HepG2 (cell line): ENCODE results near the gene GSTM4. TPM values are rescaled to one million over a fixed set of nuclear protein-coding genes. Genes with fewer than 3 reads are reported as not detected.

Experiments
- ATAC-seq: fragments of 200-7000 bp; cut with Tn5 transposase; 3 replicates; pipeline ENCODE4 v1.9.1; 2020; ENCODE audit warnings: mild to moderate bottlenecking, moderate library complexity
- BruUV-seq: library from RNA; stranded (reverse); fragments of 400-500 nt; replicated peaks from 2 replicates; lab custom pipeline; 2021; lab: Mats Ljungman, UMichigan
- CTCF ChIA-PET: fragments of 300-600 bp; formaldehyde crosslinking; extraction: SDS; loops from one replicate; lab custom pipeline; 2021; ENCODE audit warnings: low total read pairs, inconsistent platforms, low intra/inter-chr PET ratio; lab: Yijun Ruan, JAX
- POLR2A ChIA-PET: fragments of 350-600 bp; sonication (Branson Sonifier 250); formaldehyde crosslinking; loops from one replicate; lab custom pipeline; 2020; ENCODE audit warnings: antibody characterized with exemption, inconsistent platforms; lab: Yijun Ruan, JAX
- DNase-seq: peaks from one replicate; pipeline ENCODE4 v3.0.0-alpha.2; 2015; ENCODE audit warnings: low spot score
- FAIRE-seq: peaks from 3 replicates; lab custom pipeline; 2011; peaks lifted over from hg19 to GRCh38; lab: Jason Lieb, UNC
- H2AFZ ChIP-seq: one replicate; pipeline ENCODE4 v1.6.1; 2011; ENCODE audit warnings: low read length, inconsistent platforms
- H3K27ac ChIP-seq: fragments of 300-600 bp; 3 replicates; pipeline ENCODE4 v1.8.0; 2011; ENCODE audit warnings: mixed run types, mild to moderate bottlenecking, mixed read lengths, low read length, inconsistent platforms; ENCODE audit not compliant: insufficient read depth; ENCODE audit errors: extremely low read length
- H3K27me3 ChIP-seq, 2 experiments: fragments of 200-600 bp in 1 of 2; 2 replicates in 1 of 2; 3 replicates in 1 of 2; pipeline versions ENCODE4 v1.6.0 to v1.8.0; 2011; ENCODE audit warnings: low read length in 2 of 2, mild to moderate bottlenecking in 2 of 2, moderate library complexity in 2 of 2, inconsistent platforms in 1 of 2; ENCODE audit not compliant: insufficient read depth in 2 of 2, control insufficient read depth in 1 of 2
- H3K36me3 ChIP-seq, 2 experiments: fragments of 200-600 bp in 1 of 2; replicated peaks in 1 of 2; 2 replicates in 1 of 2; 3 replicates in 1 of 2; pipeline versions ENCODE4 v1.5.1 to v1.8.0; 2011; ENCODE audit warnings: low read length in 2 of 2, inconsistent platforms in 1 of 2; ENCODE audit not compliant: insufficient read depth in 2 of 2, control insufficient read depth in 1 of 2
- H3K4me1 ChIP-seq: 2 replicates; pipeline ENCODE4 v1.5.1; 2012; ENCODE audit warnings: low read length, inconsistent platforms; ENCODE audit not compliant: insufficient read depth
- H3K4me2 ChIP-seq: 2 replicates; pipeline ENCODE4 v1.6.0; 2011; ENCODE audit warnings: low read depth, low read length, inconsistent platforms
- H3K4me3 ChIP-seq, 3 experiments: fragments of 200-600 bp in 1 of 3; sonication (generic), shearing (Covaris generic) in 1 of 3; replicated peaks in 1 of 3; 2 replicates each; pipeline ENCODE4 v1.5.1; 2011 to 2016; ENCODE audit warnings: low read length in 3 of 3, inconsistent platforms in 2 of 3, low read depth in 2 of 3, mild to moderate bottlenecking in 2 of 3, control low read depth in 1 of 3, mixed read lengths in 1 of 3; ENCODE audit not compliant: insufficient read depth in 1 of 3
- H3K79me2 ChIP-seq: one replicate; pipeline ENCODE4 v1.6.1; 2011; ENCODE audit warnings: low read length, inconsistent platforms; ENCODE audit not compliant: insufficient read depth
- H3K9ac ChIP-seq: 2 replicates; pipeline ENCODE4 v1.6.0; 2011; ENCODE audit warnings: mild to moderate bottlenecking, low read depth, low read length, inconsistent platforms; ENCODE audit not compliant: insufficient read depth
- H3K9me3 ChIP-seq: 2 replicates; pipeline ENCODE4 v1.5.1; 2012; ENCODE audit warnings: mild to moderate bottlenecking, low read length
- H4K20me1 ChIP-seq: 2 replicates; pipeline ENCODE4 v1.6.0; 2011; ENCODE audit warnings: inconsistent platforms, mild to moderate bottlenecking, low read length, moderate library complexity; ENCODE audit not compliant: insufficient read depth
- HIVEP1 ChIP-seq: sonication (generic); formaldehyde crosslinking; IDR thresholded peaks from 2 replicates; pipeline ENCODE4 v1.4.0; 2020; ENCODE audit warnings: mild to moderate bottlenecking, missing genetic modification reagents
- HNF1A ChIP-seq, 2 experiments: sonication (generic) in 1 of 2; formaldehyde crosslinking in 1 of 2; IDR thresholded peaks; 2 replicates each; pipeline versions ENCODE4 v1.4.0 to v1.6.1; 2016 to 2020; ENCODE audit warnings: borderline replicate concordance in 1 of 2, low read depth in 1 of 2, mild to moderate bottlenecking in 1 of 2, missing genetic modification reagents in 1 of 2
- KAT7 ChIP-seq: IDR thresholded peaks from 2 replicates; pipeline ENCODE4 v1.6.1; 2018; ENCODE audit warnings: borderline replicate concordance, missing compliant biosample characterization
- PRMT3 ChIP-seq: sonication (generic); formaldehyde crosslinking; IDR thresholded peaks from 2 replicates; pipeline ENCODE4 v1.8.1; 2022; ENCODE audit warnings: low read depth, mild to moderate bottlenecking, moderate library complexity, missing genetic modification reagents, borderline replicate concordance
- RFXAP ChIP-seq: sonication (generic); formaldehyde crosslinking; IDR thresholded peaks from 2 replicates; pipeline ENCODE4 v1.4.0; 2020; ENCODE audit warnings: missing genetic modification reagents, borderline replicate concordance
- SNAPC5 ChIP-seq: sonication (generic); formaldehyde crosslinking; IDR thresholded peaks from 2 replicates; pipeline ENCODE4 v1.8.1; 2023; ENCODE audit warnings: mild to moderate bottlenecking, missing genetic modification reagents, borderline replicate concordance
- SRF ChIP-seq: IDR thresholded peaks from 2 replicates; pipeline ENCODE4 v1.6.1; 2011; ENCODE audit warnings: mild to moderate bottlenecking, low read depth, low read length, moderate library complexity
- TRIM22 ChIP-seq: fragments of 450-650 bp; IDR thresholded peaks from 2 replicates; pipeline ENCODE4 v1.6.1; 2017
- ZBTB44 ChIP-seq: sonication (generic); formaldehyde crosslinking; IDR thresholded peaks from 2 replicates; pipeline ENCODE4 v1.4.0; 2020; ENCODE audit warnings: missing genetic modification reagents
- ZEB1 ChIP-seq: IDR thresholded peaks from 2 replicates; pipeline ENCODE4 v1.6.1; 2012; ENCODE audit warnings: mild to moderate bottlenecking, low read depth, inconsistent platforms; ENCODE audit not compliant: insufficient replicate concordance
- ZFAT ChIP-seq: sonication (generic); formaldehyde crosslinking; conservative IDR thresholded peaks from 2 replicates; pipeline ENCODE4 v1.8.1; 2023; ENCODE audit warnings: missing genetic modification reagents, inconsistent platforms
- ZNF362 ChIP-seq: sonication (generic); formaldehyde crosslinking; IDR thresholded peaks from 2 replicates; pipeline ENCODE4 v1.4.0; 2020; ENCODE audit warnings: missing genetic modification reagents, mild to moderate bottlenecking, borderline replicate concordance
- ZNF614 ChIP-seq: IDR thresholded peaks from 2 replicates; pipeline ENCODE4 v1.6.1; 2018; ENCODE audit warnings: missing biosample characterization, missing genetic modification reagents, inconsistent platforms, borderline replicate concordance
- ZNF782 ChIP-seq: sonication (generic); formaldehyde crosslinking; IDR thresholded peaks from 2 replicates; pipeline ENCODE4 v1.4.0; 2020; ENCODE audit warnings: missing genetic modification reagents, mild to moderate bottlenecking, borderline replicate concordance
- WGBS: methylation state at CpG from one replicate; pipeline ENCODE4 v1.1.6; 2017; ENCODE audit warnings: low lambda C conversion rate; 5-methylcytosine and 5-hydroxymethylcytosine counted together
- in situ Hi-C: cut with HindIII; loops from 2 replicates; pipeline ENCODE4 v1.10.0; 2017; ENCODE audit warnings: low pct_unique_long_range_greater_than_20kb; ENCODE audit not compliant: extremely low pct_ligation_motif_present
- intact Hi-C: fragments of 100-400 bp; cut with micrococcal nuclease; formaldehyde crosslinking; loops from one replicate; pipeline ENCODE4 v1.10.0; 2022; ENCODE audit not compliant: unreplicated experiment
- polyA plus RNA-seq, 8 experiments: library from polyadenylated mRNA; depleted of rRNA in 3 of 8; stranded (reverse) in 7 of 8; unstranded in 1 of 8; fragments of >200 nt; fragmentation: Illumina TruSeq in 4 of 8; extraction: Trizol in 4 of 8; gene quantifications; 2 replicates each; pipeline versions ENCODE4 v1.2.1 to v1.2.3, GENCODE V29; 2011 to 2016; ENCODE audit warnings: low read depth in 4 of 8, missing spikeins in 1 of 8, mixed read lengths in 1 of 8; ENCODE audit not compliant: insufficient read depth in 1 of 8
- total RNA-seq, 5 experiments: library from RNA; depleted of rRNA; stranded (reverse); fragments of >200 nt; fragmentation: Illumina TruSeq; extraction: Trizol; gene quantifications; 2 replicates each; pipeline ENCODE4 v1.2.3, GENCODE V29; 2016; ENCODE audit warnings: low read depth in 1 of 5

GSTM4 gene
- total and polyA plus RNA-seq, 2 of the 13 experiments (the other 11 are each of a cell fraction or from before 2014, with no cell fraction given) = 25.3 to 40.8 TPM

GRCh38 chr1:109658533-109659042 is 2.7 kb downstream of the GSTM4 start (continued):
- no peak for TF ChIP-seq HNF1A (IDR thresholded peaks at IDR 0.05; ENCODE audit: low read depth)
- no peak for TF ChIP-seq HNF1A (CRISPR knock-in tag; IDR thresholded peaks at IDR 0.05; ENCODE audit: borderline replicate concordance)
- TF ChIP-seq ZFAT (CRISPR knock-in tag) = no peak
- TF ChIP-seq ZNF782 (CRISPR knock-in tag) = no peak
- no peak for TF ChIP-seq HIVEP1 (CRISPR knock-in tag)
- TF ChIP-seq ZBTB44 (CRISPR knock-in tag) = no peak

- no peak overlapping the region for H3K9ac ChIP-seq
- H3K79me2 ChIP-seq = no peaks in the 10 kb centered on the region
- no peaks in the 10 kb centered on the region; a peak in 2 of 5 replicates for H3K36me3 ChIP-seq
- 93% methylated on average over 2 of the region's 2 CpGs for WGBS
- no peak overlapping the region for H3K4me2 ChIP-seq
- FAIRE-seq = no peak
- no peaks in the 10 kb centered on the region for H4K20me1 ChIP-seq
- H2AFZ ChIP-seq = no peak overlapping the region
- intact Hi-C loops (loop anchor here (5.0 kb wide), 1 partner anchor 113 kb away; no protein-coding TSS in a partner anchor), in situ Hi-C loops (no loop called here)
- H3K4me3 ChIP-seq = no peak overlapping the region
- no peak for ATAC-seq
- no TSS peak for BruUV-seq
- 0 out of 5 replicates have a peak, but pooled peaks cover 0 to 4% of the 10 kb centered on the region in 2 experiments for H3K27me3 ChIP-seq
- H3K9me3 ChIP-seq = no peaks in the 10 kb centered on the region
- peak; percentile 23 for DNase-seq
- peaks cover 35% of the 10 kb centered on the region for H3K4me1 ChIP-seq
- CTCF ChIA-PET = no interaction called here
- POLR2A ChIA-PET = no interaction called here
- no peak overlapping the region for H3K27ac ChIP-seq
- TF ChIP-seq KAT7 (CRISPR knock-in tag) (no peak), ZEB1 (no peak), RFXAP (CRISPR knock-in tag) (no peak), ZNF614 (CRISPR knock-in tag) (no peak), SRF (no peak), TRIM22 (no peak), ZNF362 (CRISPR knock-in tag) (no peak), SNAPC5 (CRISPR knock-in tag) (no peak), PRMT3 (CRISPR knock-in tag) (no peak)
Observed at GRCh38 chr1:109659145-109659544, 3.2 kb downstream of the GSTM4 start.
